ENCODE measurements around the gene SLC39A8.

SLC39A8 gene

DNA sequence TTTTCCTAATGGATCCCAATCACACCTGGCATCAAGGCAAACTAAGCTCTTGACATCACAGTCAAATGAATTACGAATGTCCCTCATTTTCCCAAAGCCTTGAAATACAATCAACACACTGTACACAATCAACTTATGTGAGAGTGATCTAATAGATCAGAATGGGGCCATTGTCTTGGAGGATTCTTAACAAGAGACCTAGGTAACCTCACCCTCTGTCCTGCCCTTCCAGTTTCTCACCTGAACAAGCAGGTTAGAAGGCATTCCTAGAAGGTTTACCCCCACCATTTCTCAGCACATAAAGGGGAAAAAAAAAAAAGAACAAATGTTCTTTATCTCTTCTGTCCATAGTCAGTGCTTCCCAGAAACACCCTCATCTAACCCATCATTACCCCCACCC, 6.3 kb downstream of the SLC39A8 start:
- DNase-seq, result no peak

DNA sequence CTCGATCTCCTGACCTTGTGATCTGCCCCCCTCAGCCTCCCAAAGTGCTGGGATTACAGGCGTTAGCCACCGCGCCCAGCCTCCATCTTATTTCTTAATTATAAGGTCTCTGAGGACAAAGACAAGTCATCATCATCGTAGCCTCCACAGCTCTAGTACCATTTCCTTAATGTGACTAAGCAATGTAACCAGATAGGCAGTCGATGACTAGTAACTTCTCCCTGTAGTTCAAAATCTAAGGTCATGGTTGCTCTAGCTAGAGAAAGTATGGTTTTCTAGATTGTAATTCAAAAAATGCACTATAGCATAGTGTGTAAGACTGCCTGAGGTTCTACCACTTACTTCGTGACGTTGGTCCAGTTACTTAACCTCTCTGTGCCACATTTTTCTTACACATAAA, 6.9 kb downstream of the SLC39A8 start:
- no peak for DNase-seq

- no peak for DNase-seq
Measured at GRCh38 chr4:102335616-102336015, 9.7 kb downstream of the SLC39A8 start.

DNA sequence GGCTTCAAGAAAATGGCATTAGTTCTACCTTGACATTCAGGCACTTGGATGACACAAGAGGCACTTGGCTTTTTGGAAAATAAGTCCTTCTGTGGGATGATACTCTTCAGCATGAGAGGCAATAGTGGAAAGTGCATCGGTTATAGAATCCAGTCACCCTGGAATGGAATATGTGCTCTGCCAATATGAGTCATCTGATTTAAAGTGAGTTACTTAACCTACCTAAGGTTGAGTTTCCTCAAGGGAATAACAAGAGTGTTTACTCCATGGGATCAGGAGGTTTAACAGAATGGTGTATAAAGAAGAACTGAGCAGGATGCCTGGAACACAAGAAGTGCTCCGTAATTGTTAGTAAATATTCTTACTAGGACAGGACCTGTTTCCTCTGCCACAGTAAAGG, 10.7 kb downstream of the SLC39A8 start:
- DNase-seq, result no peak

DNA sequence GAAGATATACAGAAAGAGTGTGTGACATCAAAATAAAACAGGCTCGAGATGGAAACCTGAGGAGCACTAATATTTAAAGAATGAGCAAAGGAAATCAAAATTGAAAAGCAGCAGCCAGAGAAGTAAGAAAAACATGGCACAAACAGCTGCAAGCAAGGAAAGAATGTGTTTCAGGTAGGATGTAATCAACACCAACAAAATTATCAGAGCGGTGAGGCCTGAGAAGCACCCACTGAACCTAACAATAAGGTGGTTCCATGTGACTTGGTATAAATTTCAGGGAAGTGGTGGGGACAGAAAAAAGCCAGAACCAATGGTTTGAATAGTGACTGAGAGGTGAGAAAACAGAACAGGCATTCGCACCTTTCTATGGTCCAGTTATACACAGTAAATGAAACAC, 11.5 kb downstream of the SLC39A8 start:
- DNase-seq, result no peak

DNA sequence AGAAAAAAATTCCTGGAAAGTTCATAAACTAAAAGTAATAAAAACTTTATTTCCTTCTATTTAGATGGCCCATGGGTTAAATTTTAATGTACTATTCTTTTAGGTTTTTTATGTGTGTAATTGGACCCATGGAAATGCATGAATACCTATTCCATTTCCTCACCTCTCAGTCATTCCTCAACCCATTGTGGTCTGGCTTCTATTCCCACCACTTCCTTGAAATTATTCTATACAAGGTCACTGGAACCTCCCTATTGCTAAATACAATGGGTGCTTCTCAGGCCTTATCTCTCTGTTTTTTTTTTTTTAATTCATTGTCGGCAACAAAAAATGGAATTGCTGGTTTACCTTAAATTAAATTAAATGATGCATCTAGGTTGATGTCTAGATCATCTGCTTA, 17.2 kb downstream of the SLC39A8 start:
- no peak for DNase-seq

DNA sequence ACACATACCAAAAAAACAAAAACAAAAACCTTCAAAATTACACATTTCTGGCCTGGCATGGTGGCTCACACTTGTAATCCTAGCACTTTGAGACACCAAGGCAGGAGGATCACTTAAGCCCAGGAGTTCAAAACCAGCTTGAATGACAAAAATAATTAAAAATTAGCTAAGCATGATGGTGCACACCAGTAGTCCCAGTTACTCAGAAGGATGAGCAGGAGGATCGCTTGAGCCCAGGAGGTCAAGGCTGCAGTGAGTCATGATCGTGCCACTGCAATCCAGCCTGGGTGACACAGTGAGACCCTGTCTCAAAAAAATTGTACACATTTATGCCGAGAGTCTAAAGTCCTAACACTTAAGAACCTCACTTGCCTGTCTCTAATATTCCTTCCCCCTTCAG, 18.3 kb downstream of the SLC39A8 start:
- no peak for DNase-seq

- DNase-seq, result no peak
Measured at GRCh38 chr4:102324730-102325129, 20.6 kb downstream of the SLC39A8 start.

GRCh38 chr4:102322736-102323135, 22.5 kb downstream of the SLC39A8 start:
- no peak for DNase-seq

GRCh38 chr4:102321260-102321995, 23.9 kb downstream of the SLC39A8 start:
- DNase-seq, result no peak

DNA sequence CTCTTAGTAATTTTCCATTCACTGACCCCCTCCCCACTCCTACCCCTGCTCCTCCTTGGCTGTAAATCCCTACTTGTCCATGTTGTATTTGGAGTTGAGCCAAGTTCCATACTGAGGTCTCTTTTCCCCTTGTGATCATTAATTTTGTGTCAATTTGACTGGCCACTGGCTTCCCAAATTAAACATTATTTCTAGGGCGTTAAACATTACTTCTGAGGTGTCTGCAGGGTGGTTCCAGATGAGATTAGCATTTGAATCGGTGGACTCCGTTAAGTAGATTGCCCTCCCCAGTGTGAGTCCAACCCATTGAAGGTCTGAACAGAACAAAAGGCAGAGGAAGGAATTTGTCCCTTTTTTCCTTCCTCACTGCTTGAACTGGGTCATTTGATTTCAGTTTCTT, 25.7 kb downstream of the SLC39A8 start:
- no peak for DNase-seq

- no peak for DNase-seq
Measured at GRCh38 chr4:102318526-102318925, 26.8 kb downstream of the SLC39A8 start.

- DNase-seq, result no peak
Measured at GRCh38 chr4:102318105-102318504, 27.2 kb downstream of the SLC39A8 start.

DNA sequence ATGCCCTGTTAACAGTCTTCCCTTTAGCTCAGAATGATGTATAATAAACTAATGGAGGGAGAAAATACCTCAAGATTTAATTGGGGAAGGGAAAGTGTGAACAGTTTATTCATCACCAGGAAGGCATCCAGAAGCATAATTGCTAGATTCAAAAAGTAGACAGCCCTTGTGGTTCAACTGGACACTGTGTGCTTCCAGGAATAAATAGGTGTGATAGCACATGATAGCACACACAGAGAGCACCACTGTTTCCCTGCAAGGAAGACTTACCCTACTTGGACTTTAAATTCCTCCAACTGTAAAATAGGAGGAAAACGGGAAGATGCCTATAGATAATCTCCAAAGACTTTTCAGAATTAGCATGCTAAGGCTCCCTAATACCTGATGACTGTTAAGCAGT, 27.8 kb downstream of the SLC39A8 start:
- DNase-seq, result no peak

DNA sequence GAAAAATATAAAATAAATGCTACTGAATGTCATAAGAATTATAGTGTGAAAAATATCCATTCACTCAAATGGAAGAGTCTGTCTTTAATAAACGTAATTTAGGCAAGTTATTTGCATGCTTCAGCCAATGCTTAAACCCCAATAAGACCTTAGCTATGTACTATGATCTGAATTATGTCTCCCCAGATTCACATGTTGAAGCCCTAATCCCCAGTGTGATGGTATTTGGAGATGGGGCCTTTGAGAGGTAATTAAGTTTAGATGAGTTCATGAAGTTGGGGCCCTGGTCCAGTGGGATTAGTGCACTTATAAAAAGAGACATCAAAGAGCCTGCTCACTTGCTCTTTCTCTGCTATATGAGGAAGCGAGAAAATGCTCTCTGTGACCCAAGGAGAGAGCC, 28.7 kb downstream of the SLC39A8 start:
- DNase-seq, result no peak

DNA sequence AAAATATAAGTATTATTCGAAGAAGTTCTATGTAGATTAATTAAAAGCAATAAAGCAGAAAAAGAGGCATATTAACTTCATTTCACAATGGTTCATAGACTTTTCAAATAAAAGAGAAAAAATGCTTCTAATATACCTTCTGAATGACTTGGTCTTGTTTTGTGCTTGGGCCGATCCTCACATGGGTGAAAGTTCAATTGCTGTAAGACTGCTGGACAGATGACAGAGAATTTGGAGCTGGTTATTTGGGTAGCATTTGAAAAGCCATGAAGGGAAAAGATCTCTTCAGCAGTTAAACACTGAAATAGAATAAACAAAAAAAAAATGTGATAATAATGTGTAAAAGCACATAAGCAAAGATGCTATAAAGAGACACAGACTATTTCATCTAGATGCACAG, 29.8 kb downstream of the SLC39A8 start:
- DNase-seq, result no peak

DNA sequence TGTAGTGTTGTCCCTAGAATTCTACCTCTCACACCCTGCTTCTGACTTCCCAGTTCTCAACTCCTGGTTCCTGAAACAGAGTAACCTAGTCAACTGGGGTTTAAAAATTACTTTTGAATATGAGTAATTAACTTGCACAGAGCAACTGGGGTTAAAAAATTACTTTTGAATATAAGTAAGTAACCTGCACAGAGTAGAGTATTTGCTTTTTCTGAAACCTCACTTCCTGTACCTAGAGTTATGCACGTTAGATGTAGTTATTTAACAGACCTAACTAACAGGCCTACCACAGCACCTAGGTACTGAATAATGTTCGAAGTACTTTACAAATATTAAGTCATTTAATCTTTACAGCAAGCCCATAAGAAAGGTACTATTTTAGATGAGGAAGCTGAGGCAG, 32.9 kb downstream of the SLC39A8 start:
- no peak for DNase-seq

DNA sequence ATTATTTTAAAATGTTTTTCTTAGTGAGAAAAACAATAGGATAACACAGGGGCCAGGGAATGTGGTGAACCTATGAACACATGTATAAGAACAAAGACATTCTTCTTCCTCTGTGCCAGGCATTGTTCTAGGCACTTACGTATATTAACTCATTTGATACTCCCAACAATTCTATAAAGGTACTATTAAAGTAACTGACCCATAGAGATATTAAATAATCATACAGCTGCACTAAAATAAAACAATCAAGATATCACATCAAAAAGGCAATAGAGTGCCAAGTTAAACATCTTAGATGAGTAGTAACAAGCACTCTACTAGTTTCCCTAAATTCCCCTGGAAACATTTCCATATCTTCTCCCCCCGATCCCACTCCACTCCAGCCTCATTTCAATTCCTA, 33.4 kb downstream of the SLC39A8 start:
- no peak for DNase-seq

GRCh38 chr4:102311407-102311806, 33.9 kb downstream of the SLC39A8 start:
- no peak for DNase-seq

DNA sequence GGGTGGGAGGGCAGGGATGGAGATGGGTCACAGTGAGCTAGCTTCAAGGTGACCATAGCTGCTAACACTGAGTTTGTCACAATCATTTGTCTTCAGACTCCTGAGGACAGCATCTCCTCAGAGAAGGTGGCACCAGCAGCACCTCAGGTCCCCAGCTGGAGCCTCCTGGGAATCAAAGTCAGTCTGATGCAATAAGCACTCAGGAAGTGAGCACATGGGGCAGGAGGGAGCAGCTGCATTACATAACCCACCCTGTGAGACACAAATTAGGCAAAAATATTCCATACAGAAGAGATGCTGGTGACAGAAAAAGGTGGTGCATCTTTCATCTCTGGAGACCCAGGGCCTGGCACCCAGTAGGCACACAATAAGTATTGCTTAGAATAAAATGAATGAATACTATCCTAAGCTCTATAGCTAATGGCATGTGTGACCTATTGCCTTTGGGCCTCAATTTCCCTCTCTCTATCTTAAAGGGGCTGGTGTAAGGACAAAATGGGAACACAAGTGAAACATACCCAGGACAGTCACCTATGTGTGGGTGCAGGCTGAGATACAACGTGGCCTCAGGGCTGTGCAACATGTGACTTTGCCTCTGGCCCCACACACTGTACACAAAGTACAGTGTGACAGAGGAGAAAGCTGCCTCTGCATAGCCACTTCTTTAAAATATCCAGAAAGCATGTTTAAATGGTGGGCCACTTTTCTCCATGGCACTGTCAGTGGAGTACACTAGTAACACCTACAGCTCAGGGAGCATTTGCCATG, 37.1 kb downstream of the SLC39A8 start:
- no peak for DNase-seq

- DNase-seq, result no peak
Measured at GRCh38 chr4:102305666-102306065, 39.6 kb downstream of the SLC39A8 start.

DNA sequence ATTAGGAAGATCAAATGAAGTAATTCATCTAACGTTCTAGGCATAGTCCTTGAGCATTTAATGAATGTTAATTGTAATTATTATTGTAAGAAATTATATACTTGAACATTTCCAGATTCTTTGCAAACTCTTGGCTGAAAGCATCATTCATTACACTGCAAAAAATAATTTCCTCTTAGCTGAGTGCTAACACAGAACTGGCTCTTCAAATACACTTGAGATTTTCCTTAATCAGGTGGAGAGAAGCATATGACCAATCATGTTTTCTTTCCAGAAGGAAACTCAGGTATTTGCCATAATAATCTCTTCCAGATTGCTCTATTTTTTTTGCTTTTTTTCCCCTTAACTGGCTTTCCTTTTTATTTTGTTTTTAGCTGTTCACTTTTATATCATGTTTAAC, 42.5 kb downstream of the SLC39A8 start:
- no peak for DNase-seq

- no peak for DNase-seq
Measured at GRCh38 chr4:102301167-102301566, 44.1 kb downstream of the SLC39A8 start.

GRCh38 chr4:102299354-102300107, 45.8 kb downstream of the SLC39A8 start:
- DNase-seq, result peak in 1 of 5 experiments; percentile 61
